Esophagus squamous epithelium (tissue), 4 donors: ENCODE measurements around the gene FAM174C.

Experiments used
- CTCF ChIP-seq, 6 experiments: fragments of 450-650 bp in 4 of 6; fragments of 200-600 bp in 2 of 6; sonication (generic) in 2 of 6; IDR thresholded peaks; one replicate each; pipeline ENCODE4 v1.5.1; 2016 to 2019; ENCODE audit warnings: antibody characterized with exemption in 6 of 6, mild to moderate bottlenecking in 4 of 6, moderate library complexity in 4 of 6
- POLR2A ChIP-seq, 4 donors: fragments of 450-650 bp; IDR thresholded peaks; one replicate each; pipeline ENCODE4 v1.6.1; 2017; ENCODE audit warnings: antibody characterized with exemption in 4 of 4, mild to moderate bottlenecking in 4 of 4, moderate library complexity in 3 of 4

GRCh38 chr19:1260749-1261537 lies 14.4 kb upstream of the FAM174C start:
- TF ChIP-seq CTCF (IDR thresholded peaks at IDR 0.05): peak in 2 of 6 experiments; percentile 20
- peak in 3 of 4 donors; percentile 25 to 95 (median 89) for TF ChIP-seq POLR2A (IDR thresholded peaks at IDR 0.05)
